Smooth muscle cell (in vitro differentiated cells): ENCODE results near the gene CHADL. TPM values are rescaled to one million over a fixed set of nuclear protein-coding genes. Genes with fewer than 3 reads are reported as not detected.

ENCODE experiments used
- DNase-seq: peaks from one replicate; lab custom pipeline; 2025; ENCODE audit not compliant: unreplicated experiment; lab: John Stamatoyannopoulos, UW
- H2AFZ ChIP-seq: fragments of 200-600 bp; sonication (generic); 2 replicates; pipeline ENCODE4 v1.6.0; 2016; ENCODE audit warnings: antibody characterized with exemption, low read depth, mild to moderate bottlenecking
- H3F3A ChIP-seq: fragments of 200-600 bp; sonication (generic); 2 replicates; pipeline ENCODE4 v1.6.0; 2017; ENCODE audit warnings: antibody characterized with exemption, low read depth
- H3K27ac ChIP-seq: fragments of 200-600 bp; sonication (generic); 2 replicates; pipeline ENCODE4 v1.5.1; 2016; ENCODE audit warnings: low read depth, mild to moderate bottlenecking
- H3K27me3 ChIP-seq: fragments of 200-600 bp; sonication (generic); 2 replicates; pipeline ENCODE4 v1.6.1; 2016; ENCODE audit warnings: low read depth, mild to moderate bottlenecking
- H3K36me3 ChIP-seq: fragments of 200-600 bp; sonication (generic); 2 replicates; pipeline ENCODE4 v1.5.1; 2016; ENCODE audit warnings: low read depth
- H3K4me1 ChIP-seq: fragments of 200-600 bp; sonication (generic); 2 replicates; pipeline ENCODE4 v1.5.1; 2016; ENCODE audit warnings: low read depth
- H3K4me2 ChIP-seq: fragments of 200-600 bp; sonication (generic); 2 replicates; pipeline ENCODE4 v1.6.0; 2016; ENCODE audit warnings: mild to moderate bottlenecking
- H3K4me3 ChIP-seq: fragments of 200-600 bp; sonication (generic); 2 replicates; pipeline ENCODE4 v1.5.1; 2016; ENCODE audit warnings: mild to moderate bottlenecking
- H3K79me2 ChIP-seq: fragments of 200-600 bp; sonication (generic); 2 replicates; pipeline ENCODE4 v1.6.0; 2016; ENCODE audit warnings: low read depth, mild to moderate bottlenecking
- H3K9ac ChIP-seq: fragments of 200-600 bp; sonication (generic); 2 replicates; pipeline ENCODE4 v1.6.0; 2016; ENCODE audit warnings: low read depth
- H3K9me3 ChIP-seq: fragments of 200-600 bp; sonication (generic); replicated peaks from 2 replicates; pipeline ENCODE4 v1.5.1; 2016; ENCODE audit warnings: low read depth
- H4K20me1 ChIP-seq: fragments of 200-600 bp; sonication (generic); 2 replicates; pipeline ENCODE4 v1.6.0; 2016; ENCODE audit warnings: low read depth
- WGBS: methylation state at CpG from one replicate; pipeline ENCODE4 v1.1.7; 2016; ENCODE audit warnings: low lambda C conversion rate; 5-methylcytosine and 5-hydroxymethylcytosine counted together
- polyA plus RNA-seq: library from polyadenylated mRNA; unstranded; fragments of >200 nt; fragmentation: Nextera tagmentation; extraction: Ambion mirVana; gene quantifications from 2 replicates; pipeline ENCODE4 v1.2.1, GENCODE V29; 2016
- total RNA-seq: library from RNA; depleted of rRNA; stranded (reverse); fragments of >200 nt; gene quantifications from 2 replicates; pipeline ENCODE4 v1.2.3, GENCODE V29; 2014
- TF ChIP-seq, protein P1 (sequence below): fragments of 200-600 bp; sonication (generic); IDR thresholded peaks from 2 replicates; pipeline ENCODE4 v1.5.1; 2017; ENCODE audit warnings: borderline replicate concordance, mild to moderate bottlenecking, antibody characterized with exemption; ENCODE audit not compliant: insufficient read depth, poor library complexity, severe bottlenecking

The CHADL gene
- total and polyA plus RNA-seq, 2 experiments from 2014 or later: 0.17 TPM; not detected in 1

DNA sequence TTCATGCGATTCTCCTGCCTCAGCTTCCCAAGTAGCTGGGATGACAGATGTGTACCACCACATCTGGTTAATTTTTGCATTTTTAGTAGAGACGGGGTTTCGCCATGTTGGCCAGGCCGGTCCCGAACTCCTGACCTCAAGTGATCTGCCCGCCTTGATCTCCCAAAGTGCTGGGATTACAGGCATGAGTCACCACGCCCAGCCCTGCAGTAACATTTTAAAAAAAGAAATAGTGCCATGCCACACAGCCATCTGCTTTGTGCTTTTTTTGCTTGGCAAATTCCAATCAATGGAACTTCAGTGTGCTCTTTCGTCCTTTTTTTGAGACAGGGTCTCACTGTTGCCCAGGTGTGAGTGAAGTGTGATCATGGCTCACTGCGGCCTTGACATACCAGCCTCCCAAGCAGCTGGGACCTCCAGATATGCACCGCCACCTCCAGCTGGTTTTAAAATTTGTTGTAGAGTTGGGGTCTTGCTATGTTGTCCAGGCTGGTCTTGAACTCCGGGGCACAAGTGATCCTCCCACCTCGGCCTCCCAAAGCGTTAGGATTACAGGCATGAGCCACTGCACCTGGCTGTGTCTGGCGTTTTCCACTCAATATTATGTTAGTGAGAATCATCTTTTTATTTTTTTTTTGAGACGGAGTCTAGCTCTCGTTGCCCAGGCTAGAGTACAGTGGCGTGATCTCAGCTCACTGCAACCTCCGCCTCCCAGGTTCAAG, 1.8 kb upstream of the CHADL start:
- no peak overlapping the region for H3K9ac ChIP-seq
- H2AFZ ChIP-seq: no peak overlapping the region
- no peaks in the 10 kb centered on the region for H4K20me1 ChIP-seq
- no peak overlapping the region for H3K4me3 ChIP-seq
- H3K27me3 ChIP-seq: no peaks in the 10 kb centered on the region
- no peaks in the 10 kb centered on the region for H3F3A ChIP-seq
- no peak overlapping the region for H3K4me2 ChIP-seq
- no peaks in the 10 kb centered on the region for H3K36me3 ChIP-seq
- H3K4me1 ChIP-seq: no peaks in the 10 kb centered on the region
- no peak for DNase-seq
- H3K9me3 ChIP-seq: no peaks in the 10 kb centered on the region
- 78% methylated on average over 18 of the region's 18 CpGs for WGBS
- TF ChIP-seq, protein P1, sequence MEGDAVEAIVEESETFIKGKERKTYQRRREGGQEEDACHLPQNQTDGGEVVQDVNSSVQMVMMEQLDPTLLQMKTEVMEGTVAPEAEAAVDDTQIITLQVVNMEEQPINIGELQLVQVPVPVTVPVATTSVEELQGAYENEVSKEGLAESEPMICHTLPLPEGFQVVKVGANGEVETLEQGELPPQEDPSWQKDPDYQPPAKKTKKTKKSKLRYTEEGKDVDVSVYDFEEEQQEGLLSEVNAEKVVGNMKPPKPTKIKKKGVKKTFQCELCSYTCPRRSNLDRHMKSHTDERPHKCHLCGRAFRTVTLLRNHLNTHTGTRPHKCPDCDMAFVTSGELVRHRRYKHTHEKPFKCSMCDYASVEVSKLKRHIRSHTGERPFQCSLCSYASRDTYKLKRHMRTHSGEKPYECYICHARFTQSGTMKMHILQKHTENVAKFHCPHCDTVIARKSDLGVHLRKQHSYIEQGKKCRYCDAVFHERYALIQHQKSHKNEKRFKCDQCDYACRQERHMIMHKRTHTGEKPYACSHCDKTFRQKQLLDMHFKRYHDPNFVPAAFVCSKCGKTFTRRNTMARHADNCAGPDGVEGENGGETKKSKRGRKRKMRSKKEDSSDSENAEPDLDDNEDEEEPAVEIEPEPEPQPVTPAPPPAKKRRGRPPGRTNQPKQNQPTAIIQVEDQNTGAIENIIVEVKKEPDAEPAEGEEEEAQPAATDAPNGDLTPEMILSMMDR: no peak
- H3K27ac ChIP-seq: no peak overlapping the region
- H3K79me2 ChIP-seq: no peaks in the 10 kb centered on the region

DNA sequence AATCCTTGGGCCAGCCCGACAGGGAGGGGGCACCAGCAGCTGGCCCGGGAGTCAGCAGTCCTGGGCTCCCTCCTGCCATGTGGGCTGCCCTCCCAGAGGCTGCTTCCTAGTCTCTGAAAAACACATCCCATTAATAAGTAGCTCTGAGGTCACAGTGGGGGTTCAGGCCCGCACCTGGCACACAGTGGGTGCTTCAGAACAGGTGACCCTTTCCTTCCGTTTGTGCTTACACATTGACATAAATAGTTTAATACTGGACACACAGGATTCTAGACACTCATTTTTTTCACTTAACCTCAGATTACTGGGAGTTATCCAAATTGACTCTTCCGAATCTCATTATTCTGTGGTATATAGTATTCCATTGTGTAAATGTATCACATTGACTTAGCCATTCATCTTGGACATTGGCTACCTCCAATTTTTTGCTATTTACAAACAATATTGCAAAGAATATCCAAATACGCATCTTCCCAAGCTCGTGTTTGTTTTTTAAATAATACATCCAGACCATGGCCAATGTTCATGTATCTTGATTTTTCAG, 474 bp upstream of the CHADL start:
- no peaks in the 10 kb centered on the region for H3K36me3 ChIP-seq
- H2AFZ ChIP-seq: no peak overlapping the region
- H3K4me3 ChIP-seq: no peak overlapping the region
- H3K9me3 ChIP-seq: no peaks in the 10 kb centered on the region
- no peak overlapping the region for H3K9ac ChIP-seq
- H3K4me1 ChIP-seq: no peaks in the 10 kb centered on the region
- no peaks in the 10 kb centered on the region for H4K20me1 ChIP-seq
- no peaks in the 10 kb centered on the region for H3K27me3 ChIP-seq
- WGBS: 93% methylated on average over 7 of the region's 7 CpGs
- TF ChIP-seq, protein P1: no peak
- no peak for DNase-seq
- H3K79me2 ChIP-seq: no peaks in the 10 kb centered on the region
- H3K4me2 ChIP-seq: no peak overlapping the region
- no peaks in the 10 kb centered on the region for H3F3A ChIP-seq
- no peak overlapping the region for H3K27ac ChIP-seq

DNA sequence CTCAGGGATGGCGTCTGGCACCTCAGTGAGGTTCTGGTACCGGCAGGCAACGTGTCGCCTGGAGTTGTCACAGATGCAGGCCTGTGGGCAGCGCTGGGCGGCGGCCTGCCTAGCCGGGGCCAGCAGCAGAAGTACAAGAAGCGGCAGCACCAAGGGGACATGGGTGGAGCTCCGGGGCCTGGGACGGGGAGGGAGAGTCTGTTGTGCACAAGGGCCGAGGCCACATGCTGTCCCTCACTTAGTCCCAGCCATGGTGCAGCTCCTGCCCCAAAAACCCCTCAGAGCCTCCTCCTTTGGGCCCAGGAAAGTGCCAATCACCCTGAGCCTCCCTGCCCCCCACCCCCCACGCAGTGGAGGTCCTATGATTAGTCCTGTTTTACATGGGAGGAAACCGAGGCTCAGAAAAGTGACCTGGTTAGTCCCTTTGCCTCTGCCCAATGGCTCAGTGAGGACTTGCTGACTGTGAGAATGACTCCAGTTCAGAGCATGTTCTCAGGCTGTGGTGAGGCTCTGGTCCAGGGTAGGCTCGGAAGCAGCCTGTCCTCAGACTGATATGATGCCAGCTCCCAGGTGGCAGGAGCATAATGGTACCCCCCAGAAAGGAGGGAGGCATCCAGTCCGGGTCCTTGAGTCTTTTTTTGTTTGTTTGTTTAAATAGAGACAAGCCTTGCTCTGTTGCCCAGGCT, 1.1 kb downstream of the CHADL start:
- Histone ChIP-seq H3F3A (no peaks in the 10 kb centered on the region), H3K27me3 (no peaks in the 10 kb centered on the region), H3K4me2 (no peak overlapping the region), H3K4me3 (no peak overlapping the region), H3K9ac (no peak overlapping the region), H2AFZ (no peak overlapping the region), H3K9me3 (no peaks in the 10 kb centered on the region), H3K79me2 (no peaks in the 10 kb centered on the region), H3K4me1 (no peaks in the 10 kb centered on the region), H3K27ac (no peak overlapping the region), H4K20me1 (no peaks in the 10 kb centered on the region), H3K36me3 (no peaks in the 10 kb centered on the region)
- TF ChIP-seq, protein P1: no peak
- WGBS: 94% methylated on average over 13 of the region's 16 CpGs
- no peak for DNase-seq
